A673 (cell line): ENCODE data around the gene TOM1L2.
"Not testable (repeated sequence)": the region's sequence is repeated elsewhere in the genome, so short reads cannot be mapped to it uniquely, and the experiment has no call there.

Experiments used
- EZH2 ChIP-seq: fragments of 200-600 bp; sonication (generic); IDR thresholded peaks from 2 replicates; pipeline ENCODE4 v1.6.1; 2017; ENCODE audit warnings: borderline replicate concordance, low read depth, mild to moderate bottlenecking, mixed read lengths, antibody characterized with exemption, low read length; ENCODE audit not compliant: poor library complexity, severe bottlenecking
- TF ChIP-seq, protein P1 (sequence below): fragments of 300-800, 200-600 bp; sonication (generic); conservative IDR thresholded peaks from 2 replicates; pipeline ENCODE4 v1.5.1; 2017; ENCODE audit warnings: low read depth, mild to moderate bottlenecking, antibody characterized with exemption, low read length, moderate library complexity, mixed read lengths

DNA sequence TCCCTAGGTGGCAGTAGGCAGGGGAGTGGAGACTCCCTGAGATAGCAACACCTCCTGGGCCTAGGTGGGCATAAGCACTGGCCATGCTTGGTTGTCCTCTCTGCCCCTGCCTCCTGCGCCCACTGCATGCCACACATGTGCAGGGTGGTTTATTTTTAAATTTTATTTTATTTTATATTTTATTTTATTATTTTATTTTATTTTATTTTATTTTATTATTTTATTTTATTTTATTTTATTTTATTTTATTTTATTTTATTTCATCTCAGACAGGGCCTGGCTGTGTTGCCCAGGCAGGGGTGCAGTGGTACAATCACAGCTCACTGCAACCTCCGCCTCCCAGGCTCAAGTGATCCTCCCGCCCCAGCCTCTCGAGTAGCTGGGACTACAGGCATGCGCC, 164.0 kb downstream of the TOM1L2 start:
- TF ChIP-seq, protein P1, sequence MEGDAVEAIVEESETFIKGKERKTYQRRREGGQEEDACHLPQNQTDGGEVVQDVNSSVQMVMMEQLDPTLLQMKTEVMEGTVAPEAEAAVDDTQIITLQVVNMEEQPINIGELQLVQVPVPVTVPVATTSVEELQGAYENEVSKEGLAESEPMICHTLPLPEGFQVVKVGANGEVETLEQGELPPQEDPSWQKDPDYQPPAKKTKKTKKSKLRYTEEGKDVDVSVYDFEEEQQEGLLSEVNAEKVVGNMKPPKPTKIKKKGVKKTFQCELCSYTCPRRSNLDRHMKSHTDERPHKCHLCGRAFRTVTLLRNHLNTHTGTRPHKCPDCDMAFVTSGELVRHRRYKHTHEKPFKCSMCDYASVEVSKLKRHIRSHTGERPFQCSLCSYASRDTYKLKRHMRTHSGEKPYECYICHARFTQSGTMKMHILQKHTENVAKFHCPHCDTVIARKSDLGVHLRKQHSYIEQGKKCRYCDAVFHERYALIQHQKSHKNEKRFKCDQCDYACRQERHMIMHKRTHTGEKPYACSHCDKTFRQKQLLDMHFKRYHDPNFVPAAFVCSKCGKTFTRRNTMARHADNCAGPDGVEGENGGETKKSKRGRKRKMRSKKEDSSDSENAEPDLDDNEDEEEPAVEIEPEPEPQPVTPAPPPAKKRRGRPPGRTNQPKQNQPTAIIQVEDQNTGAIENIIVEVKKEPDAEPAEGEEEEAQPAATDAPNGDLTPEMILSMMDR, result not testable (repeated sequence)
- TF ChIP-seq EZH2, result not testable (repeated sequence)
